Body of pancreas (tissue), 4 donors: Measurements from ENCODE around the gene CXCR3. TPM values are rescaled to one million over a fixed set of nuclear protein-coding genes. Genes with fewer than 3 reads are reported as not detected.

Source experiments
- ATAC-seq: fragments of 150-250 bp; one replicate; pipeline ENCODE4 v1.9.1; 2016
- DNase-seq, 4 donors: peaks; one replicate each; pipeline ENCODE4 v3.0.0-alpha.2; 2019
- H3K27ac ChIP-seq, 4 donors: fragments of 200-600 bp; sonication (generic); 1 replicate in 3 of 4; 2 replicates in 1 of 4; pipeline versions ENCODE4 v1.5.1 to v1.6.1; 2016 to 2019; ENCODE audit warnings: mild to moderate bottlenecking in 1 of 4, mixed read lengths in 1 of 4, moderate library complexity in 1 of 4
- H3K27me3 ChIP-seq, 2 donors: fragments of 200-600 bp; sonication (generic); one replicate each; pipeline ENCODE4 v1.6.0; 2016; ENCODE audit warnings: mild to moderate bottlenecking in 1 of 2
- H3K36me3 ChIP-seq, 2 donors: fragments of 200-600 bp; sonication (generic); replicated peaks in 1 of 2; 2 replicates each; pipeline ENCODE4 v1.5.1; 2016; ENCODE audit warnings: low read depth in 2 of 2; ENCODE audit not compliant: insufficient read depth in 1 of 2
- H3K4me1 ChIP-seq: fragments of 200-600 bp; sonication (generic); one replicate; pipeline ENCODE4 v1.6.0; 2016
- H3K4me3 ChIP-seq, 2 donors: fragments of 200-600 bp; sonication (generic); 1 replicate in 1 of 2; 2 replicates in 1 of 2; pipeline ENCODE4 v1.5.1; 2016 to 2019
- H3K9me3 ChIP-seq, 3 donors: fragments of 200-600 bp; sonication (generic); 1 replicate in 2 of 3; 2 replicates in 1 of 3; pipeline ENCODE4 v1.5.1; 2016
- CTCF ChIP-seq, 7 experiments: fragments of 450-650 bp in 4 of 7; fragments of 200-600 bp in 3 of 7; sonication (generic) in 3 of 7; IDR thresholded peaks; one replicate each; pipeline ENCODE4 v1.5.1; 2016 to 2019; ENCODE audit warnings: antibody characterized with exemption in 7 of 7
- POLR2A ChIP-seq, 3 donors: fragments of 450-650 bp; IDR thresholded peaks; one replicate each; pipeline ENCODE4 v1.6.1; 2016; ENCODE audit warnings: antibody characterized with exemption in 3 of 3, mild to moderate bottlenecking in 2 of 3
- WGBS, 2 donors: methylation state at CpG; one replicate each; pipeline ENCODE4 v1.1.5; 2017; 5-methylcytosine and 5-hydroxymethylcytosine counted together
- intact Hi-C: fragments of 100-400 bp; cut with DNase I; formaldehyde crosslinking; loops from one replicate; pipeline ENCODE4 v1.15.1; 2023
- total RNA-seq, 2 donors: library from RNA; depleted of rRNA; stranded (reverse); fragments of >200 nt; gene quantifications; one replicate each; pipeline ENCODE4 v1.1.0, GENCODE V29; 2016

The CXCR3 gene
- total RNA-seq, 2 donors from 2014 or later = 0.78 TPM; not detected in 1

GRCh38 chrX:71619193-71619592, 882 bp upstream of the CXCR3 start:
- TF ChIP-seq POLR2A (IDR thresholded peaks at IDR 0.05) = no peak
- no peak for TF ChIP-seq CTCF (IDR thresholded peaks at IDR 0.05)
- no peak overlapping the region for H3K27ac ChIP-seq
- H3K9me3 ChIP-seq = no peaks in the 10 kb centered on the region
- 77 to 90% methylated on average over 8 of the region's 8 CpGs for WGBS, 2 donors
- no peaks in the 10 kb centered on the region for H3K36me3 ChIP-seq
- H3K4me1 ChIP-seq = peaks cover 13% of the 10 kb centered on the region
- intact Hi-C loops = no loop called here
- H3K4me3 ChIP-seq = no peak overlapping the region
- no peak for ATAC-seq
- DNase-seq = no peak
- H3K27me3 ChIP-seq = no peaks in the 10 kb centered on the region

- Histone ChIP-seq H3K27ac (no peak overlapping the region), H3K4me1 (peaks cover 13% of the 10 kb centered on the region), H3K4me3 (no peak overlapping the region), H3K27me3 (no peaks in the 10 kb centered on the region), H3K36me3 (no peaks in the 10 kb centered on the region), H3K9me3 (no peaks in the 10 kb centered on the region)
- WGBS, 2 donors = 67 to 75% methylated on average over 1 to 3 of the region's 3 CpGs
- TF ChIP-seq CTCF (IDR thresholded peaks at IDR 0.05) = no peak
- TF ChIP-seq POLR2A (IDR thresholded peaks at IDR 0.05) = no peak
- intact Hi-C loops = no loop called here
- ATAC-seq (no peak), DNase-seq (no peak)
Observed at GRCh38 chrX:71618787-71619186, 476 bp upstream of the CXCR3 start.

GRCh38 chrX:71617742-71618141, 569 bp downstream of the CXCR3 start:
- no peak for TF ChIP-seq POLR2A (IDR thresholded peaks at IDR 0.05)
- no peak for TF ChIP-seq CTCF (IDR thresholded peaks at IDR 0.05)
- H3K27ac ChIP-seq = no peak overlapping the region
- no peaks in the 10 kb centered on the region for H3K27me3 ChIP-seq
- no peaks in the 10 kb centered on the region for H3K9me3 ChIP-seq
- H3K36me3 ChIP-seq = no peaks in the 10 kb centered on the region
- ATAC-seq = no peak
- WGBS, 2 donors = 68 to 79% methylated on average over 3 to 6 of the region's 8 CpGs
- intact Hi-C loops = no loop called here
- peaks cover 8% of the 10 kb centered on the region for H3K4me1 ChIP-seq
- H3K4me3 ChIP-seq = no peak overlapping the region
- DNase-seq = no peak

GRCh38 chrX:71616672-71617529, 1.4 kb downstream of the CXCR3 start:
- WGBS, 2 donors = 86 to 95% methylated on average over 13 to 22 of the region's 43 CpGs
- Histone ChIP-seq H3K4me3 (no peak overlapping the region), H3K27ac (no peak overlapping the region), H3K36me3 (no peaks in the 10 kb centered on the region), H3K4me1 (no peaks in the 10 kb centered on the region), H3K27me3 (no peaks in the 10 kb centered on the region), H3K9me3 (no peaks in the 10 kb centered on the region)
- ATAC-seq (no peak), DNase-seq (no peak)
- intact Hi-C loops = no loop called here
- TF ChIP-seq CTCF (IDR thresholded peaks at IDR 0.05) = no peak
- TF ChIP-seq POLR2A (IDR thresholded peaks at IDR 0.05) = no peak

GRCh38 chrX:71615954-71616353, 2.4 kb downstream of the CXCR3 start:
- H3K4me1 ChIP-seq = no peaks in the 10 kb centered on the region
- no peak for TF ChIP-seq CTCF (IDR thresholded peaks at IDR 0.05)
- no peak for TF ChIP-seq POLR2A (IDR thresholded peaks at IDR 0.05)
- H3K27me3 ChIP-seq = no peaks in the 10 kb centered on the region
- 96 to 100% methylated on average over 5 to 7 of the region's 10 CpGs for WGBS, 2 donors
- no peaks in the 10 kb centered on the region for H3K9me3 ChIP-seq
- ATAC-seq (no peak), DNase-seq (no peak)
- H3K36me3 ChIP-seq = peaks cover 0 to 3% of the 10 kb centered on the region in 2 donors
- intact Hi-C loops = no loop called here
- H3K27ac ChIP-seq = no peak overlapping the region
- H3K4me3 ChIP-seq = no peak overlapping the region
